Calu3 (cell line): ENCODE measurements around the gene RFXANK. TPM values are rescaled to one million over a fixed set of nuclear protein-coding genes. Genes with fewer than 3 reads are reported as not detected.
A peak's percentile ranks its signal among the peaks of the same experiment; 100 is the strongest.

Source experiments
- BruUV-seq: library from RNA; stranded (reverse); fragments of 400-500 nt; replicated peaks from 2 replicates; lab custom pipeline; 2021; lab: Mats Ljungman, UMichigan
- CTCF ChIA-PET: fragments of 300-600 bp; sonication (Branson Sonifier 250); formaldehyde crosslinking; loops from one replicate; lab custom pipeline; 2022; ENCODE audit warnings: antibody characterized with exemption; lab: Charles Lee
- DNase-seq: peaks from one replicate; pipeline ENCODE4 v3.0.0; 2022
- H3K27ac Mint-ChIP-seq: one replicate; pipeline ENCODE4 v1.8.0; 2022; ENCODE audit warnings: mixed read lengths; ENCODE audit not compliant: unreplicated experiment
- H3K27me3 Mint-ChIP-seq: one replicate; pipeline ENCODE4 v1.8.0; 2022; ENCODE audit warnings: mixed read lengths; ENCODE audit not compliant: unreplicated experiment
- H3K36me3 Mint-ChIP-seq: one replicate; pipeline ENCODE4 v1.8.0; 2022; ENCODE audit warnings: mild to moderate bottlenecking, moderate library complexity, mixed read lengths; ENCODE audit not compliant: insufficient read depth, unreplicated experiment
- H3K4me1 Mint-ChIP-seq: one replicate; pipeline ENCODE4 v1.8.0; 2022; ENCODE audit warnings: mild to moderate bottlenecking, low read depth, mixed read lengths; ENCODE audit not compliant: unreplicated experiment
- H3K4me3 Mint-ChIP-seq: one replicate; pipeline ENCODE4 v1.8.0; 2022; ENCODE audit warnings: mild to moderate bottlenecking, low read depth, moderate library complexity, mixed read lengths; ENCODE audit not compliant: unreplicated experiment
- H3K9me3 Mint-ChIP-seq: one replicate; pipeline ENCODE4 v1.8.0; 2022; ENCODE audit warnings: low read depth, mixed read lengths; ENCODE audit not compliant: unreplicated experiment
- CTCF ChIP-seq: fragments of 200-600 bp; IDR thresholded peaks from one replicate; pipeline ENCODE4 v1.8.0; 2022; ENCODE audit warnings: antibody characterized with exemption; ENCODE audit not compliant: unreplicated experiment
- intact Hi-C: fragments of 100-400 bp; cut with micrococcal nuclease; formaldehyde crosslinking; loops from one replicate; pipeline ENCODE4 v1.10.0; 2022; ENCODE audit not compliant: unreplicated experiment
- total RNA-seq: library from RNA; stranded (reverse); gene quantifications from 2 replicates; pipeline ENCODE4 v1.2.3, GENCODE V29; 2022

The RFXANK gene
- total RNA-seq, 1 experiment from 2014 or later: 63.2 TPM

- CTCF ChIA-PET: interaction anchor here (0.5 to 1.3 kb wide), 2 partner anchors 9 to 32 kb away, joined by 3 read pairs; partner anchors contain the start of gene MEF2B
- H3K27ac Mint-ChIP-seq: peak overlapping the region; percentile 47
- H3K4me3 Mint-ChIP-seq: peak overlapping the region; percentile 82
- H3K27me3 Mint-ChIP-seq: peaks cover 10% of the 10 kb centered on the region
- no peak for TF ChIP-seq CTCF
- no peaks in the 10 kb centered on the region for H3K4me1 Mint-ChIP-seq
- no peaks in the 10 kb centered on the region for H3K9me3 Mint-ChIP-seq
- no TSS peak for BruUV-seq
- DNase-seq: no peak
- H3K36me3 Mint-ChIP-seq: peaks cover 36% of the 10 kb centered on the region
- intact Hi-C loops: no loop called here
These were observed 9.9 kb downstream of the RFXANK start for GRCh38 chr19:19201697-19202630.

GRCh38 chr19:19202707-19203011 is 10.6 kb downstream of the RFXANK start:
- Mint-ChIP-seq H3K4me1 (no peaks in the 10 kb centered on the region), H3K9me3 (no peaks in the 10 kb centered on the region), H3K27ac (peak overlapping the region; percentile 47), H3K27me3 (peaks cover 17% of the 10 kb centered on the region), H3K36me3 (peaks cover 32% of the 10 kb centered on the region), H3K4me3 (peak overlapping the region; percentile 82)
- CTCF ChIA-PET: interaction anchor here (0.6 to 1.3 kb wide), 3 partner anchors 22 to 204 kb away, joined by 3 to 10 read pairs (median 3); partner anchors contain the start of gene MEF2B
- DNase-seq: no peak
- intact Hi-C loops: loop anchor here (1.0 kb wide), 1 partner anchor 10 kb away; the partner anchor contains the start of genes BORCS8 and RFXANK
- TF ChIP-seq CTCF: no peak
- TSS peak; percentile 92 for BruUV-seq

GRCh38 chr19:19203012-19203856 is 11.2 kb downstream of the RFXANK start, which contains the start of gene NR2C2AP:
TSS of gene NR2C2AP (minus strand) at chr19:19203414. CDS start at chr19:19203060, 354 bp downstream.
- intact Hi-C loops: loop anchor here (1.0 kb wide), 1 partner anchor 11 kb away; the partner anchor contains the start of genes BORCS8 and RFXANK
- peaks cover 22% of the 10 kb centered on the region for H3K27me3 Mint-ChIP-seq
- peak within 1 kb of the TSS; percentile 47 for H3K27ac Mint-ChIP-seq
- H3K9me3 Mint-ChIP-seq: no peaks in the 10 kb centered on the region
- H3K36me3 Mint-ChIP-seq: peaks cover 29% of the 10 kb centered on the region
- DNase-seq: peak; percentile 84
- TF ChIP-seq CTCF: no peak
- BruUV-seq: no TSS peak
- H3K4me3 Mint-ChIP-seq: peak within 1 kb of the TSS; percentile 82
- H3K4me1 Mint-ChIP-seq: no peaks in the 10 kb centered on the region
- CTCF ChIA-PET: interaction anchor here (0.6 to 1.3 kb wide), 5 partner anchors 10 to 203 kb away, joined by 3 to 10 read pairs (median 3); partner anchors contain the start of gene MEF2B

DNA sequence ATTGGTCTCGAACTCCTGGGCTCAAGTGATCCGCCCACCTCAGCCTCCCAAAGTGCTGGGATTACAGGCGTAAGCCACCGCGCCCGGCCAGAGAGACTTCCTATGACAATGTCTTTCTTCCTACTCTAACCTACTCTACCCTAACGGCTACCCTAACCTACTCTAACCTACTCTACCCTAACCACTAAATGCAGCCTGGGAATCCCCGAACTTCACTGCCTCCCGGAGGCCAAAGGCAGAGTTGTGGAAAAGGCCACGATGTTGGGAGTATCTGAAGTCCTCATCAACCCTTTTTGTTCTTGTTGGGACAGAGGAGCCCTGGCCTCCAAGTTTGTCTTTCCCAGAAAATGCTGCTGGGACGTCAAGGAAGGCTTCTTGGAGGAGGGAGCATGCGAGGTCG is 12.1 kb downstream of the RFXANK start:
- CTCF ChIA-PET: no interaction called here

More for the DNA sequence above, 12.1 kb downstream of the RFXANK start:
- intact Hi-C loops: no loop called here
- peaks cover 22% of the 10 kb centered on the region for H3K27me3 Mint-ChIP-seq
- no TSS peak for BruUV-seq
- no peak for DNase-seq
- peak overlapping the region; percentile 37 for H3K4me3 Mint-ChIP-seq
- no peak overlapping the region for H3K27ac Mint-ChIP-seq
- peaks cover 23% of the 10 kb centered on the region for H3K36me3 Mint-ChIP-seq
- H3K9me3 Mint-ChIP-seq: no peaks in the 10 kb centered on the region
- no peaks in the 10 kb centered on the region for H3K4me1 Mint-ChIP-seq
- no peak for TF ChIP-seq CTCF
